T-helper 2 cell treated with Interferon-gamma antibody and Interleukin-4, amounts not matched to agents 5 μg/mL and 100 μg/mL, for 36 hours (primary cell): ENCODE data around the gene SPTAN1.

Source experiments
- DNase-seq: peaks from one replicate; pipeline ENCODE4 v3.0.0; 2021; ENCODE audit warnings: low spot score
- H3K27ac Mint-ChIP-seq: one replicate; pipeline ENCODE4 v1.8.0; 2021; ENCODE audit warnings: mild to moderate bottlenecking, mixed read lengths
- H3K27me3 Mint-ChIP-seq: one replicate; pipeline ENCODE4 v1.8.0; 2021; ENCODE audit warnings: low read depth, mixed read lengths
- H3K36me3 Mint-ChIP-seq: one replicate; pipeline ENCODE4 v1.8.0; 2021; ENCODE audit warnings: low read depth, mixed read lengths
- H3K4me1 Mint-ChIP-seq: one replicate; pipeline ENCODE4 v1.8.0; 2021; ENCODE audit warnings: low read depth, mixed read lengths
- H3K4me3 Mint-ChIP-seq: one replicate; pipeline ENCODE4 v1.8.0; 2022; ENCODE audit warnings: mild to moderate bottlenecking, moderate library complexity, mixed read lengths
- H3K9me3 Mint-ChIP-seq: one replicate; pipeline ENCODE4 v1.8.0; 2021; ENCODE audit warnings: mixed read lengths

The SPTAN1 gene

GRCh38 chr9:128595471-128595870, 43.1 kb downstream of the SPTAN1 start:
- no peaks in the 10 kb centered on the region for H3K27me3 Mint-ChIP-seq
- H3K36me3 Mint-ChIP-seq, result peaks cover 65% of the 10 kb centered on the region
- no peak overlapping the region for H3K4me3 Mint-ChIP-seq
- DNase-seq, result no peak
- H3K27ac Mint-ChIP-seq, result no peak overlapping the region
- H3K9me3 Mint-ChIP-seq, result no peaks in the 10 kb centered on the region
- no peaks in the 10 kb centered on the region for H3K4me1 Mint-ChIP-seq

- H3K27ac Mint-ChIP-seq, result no peak overlapping the region
- no peak for DNase-seq
- no peaks in the 10 kb centered on the region for H3K27me3 Mint-ChIP-seq
- H3K4me1 Mint-ChIP-seq, result no peaks in the 10 kb centered on the region
- H3K4me3 Mint-ChIP-seq, result no peak overlapping the region
- H3K36me3 Mint-ChIP-seq, result peaks cover 61% of the 10 kb centered on the region
- no peaks in the 10 kb centered on the region for H3K9me3 Mint-ChIP-seq
Observed at GRCh38 chr9:128600099-128600498, 47.7 kb downstream of the SPTAN1 start.

- Mint-ChIP-seq H3K4me1 (no peaks in the 10 kb centered on the region), H3K27me3 (no peaks in the 10 kb centered on the region), H3K4me3 (no peak overlapping the region), H3K27ac (no peak overlapping the region), H3K9me3 (no peaks in the 10 kb centered on the region), H3K36me3 (peaks cover 63% of the 10 kb centered on the region)
- DNase-seq, result no peak
Observed at GRCh38 chr9:128603697-128604096, 51.3 kb downstream of the SPTAN1 start.

- no peak for DNase-seq
- no peak overlapping the region for H3K4me3 Mint-ChIP-seq
- no peaks in the 10 kb centered on the region for H3K9me3 Mint-ChIP-seq
- no peak overlapping the region for H3K27ac Mint-ChIP-seq
- peaks cover 66% of the 10 kb centered on the region for H3K36me3 Mint-ChIP-seq
- no peaks in the 10 kb centered on the region for H3K4me1 Mint-ChIP-seq
- H3K27me3 Mint-ChIP-seq, result no peaks in the 10 kb centered on the region
Observed at GRCh38 chr9:128607642-128608350, 55.4 kb downstream of the SPTAN1 start.

GRCh38 chr9:128610897-128611296, 58.5 kb downstream of the SPTAN1 start:
- Mint-ChIP-seq H3K9me3 (no peaks in the 10 kb centered on the region), H3K4me3 (no peak overlapping the region), H3K27ac (no peak overlapping the region), H3K27me3 (no peaks in the 10 kb centered on the region), H3K4me1 (no peaks in the 10 kb centered on the region), H3K36me3 (peaks cover 68% of the 10 kb centered on the region)
- no peak for DNase-seq

GRCh38 chr9:128611600-128612394, 59.4 kb downstream of the SPTAN1 start:
- no peak overlapping the region for H3K27ac Mint-ChIP-seq
- no peak for DNase-seq

GRCh38 chr9:128614728-128615127, 62.3 kb downstream of the SPTAN1 start:
- H3K4me1 Mint-ChIP-seq, result no peaks in the 10 kb centered on the region
- no peak for DNase-seq
- no peaks in the 10 kb centered on the region for H3K27me3 Mint-ChIP-seq
- H3K4me3 Mint-ChIP-seq, result no peak overlapping the region
- H3K27ac Mint-ChIP-seq, result no peak overlapping the region
- no peaks in the 10 kb centered on the region for H3K9me3 Mint-ChIP-seq
- H3K36me3 Mint-ChIP-seq, result peaks cover 63% of the 10 kb centered on the region

More at GRCh38 chr9:128611600-128612394, 59.4 kb downstream of the SPTAN1 start:
- Mint-ChIP-seq H3K4me1 (no peaks in the 10 kb centered on the region), H3K9me3 (no peaks in the 10 kb centered on the region), H3K36me3 (peaks cover 69% of the 10 kb centered on the region), H3K4me3 (no peak overlapping the region), H3K27me3 (no peaks in the 10 kb centered on the region)

GRCh38 chr9:128615571-128615970, 63.2 kb downstream of the SPTAN1 start:
- no peak for DNase-seq
- no peaks in the 10 kb centered on the region for H3K4me1 Mint-ChIP-seq
- no peak overlapping the region for H3K27ac Mint-ChIP-seq
- no peaks in the 10 kb centered on the region for H3K27me3 Mint-ChIP-seq
- H3K9me3 Mint-ChIP-seq, result no peaks in the 10 kb centered on the region
- no peak overlapping the region for H3K4me3 Mint-ChIP-seq
- H3K36me3 Mint-ChIP-seq, result peaks cover 65% of the 10 kb centered on the region

- H3K4me3 Mint-ChIP-seq, result no peak overlapping the region
- no peaks in the 10 kb centered on the region for H3K4me1 Mint-ChIP-seq
- peaks cover 67% of the 10 kb centered on the region for H3K36me3 Mint-ChIP-seq
- H3K27ac Mint-ChIP-seq, result no peak overlapping the region
- DNase-seq, result no peak
- H3K9me3 Mint-ChIP-seq, result no peaks in the 10 kb centered on the region
- H3K27me3 Mint-ChIP-seq, result no peaks in the 10 kb centered on the region
Observed at GRCh38 chr9:128617943-128618342, 65.6 kb downstream of the SPTAN1 start.

- no peak for DNase-seq
- H3K4me1 Mint-ChIP-seq, result no peaks in the 10 kb centered on the region
- H3K9me3 Mint-ChIP-seq, result no peaks in the 10 kb centered on the region
- peaks cover 61% of the 10 kb centered on the region for H3K36me3 Mint-ChIP-seq
- no peaks in the 10 kb centered on the region for H3K27me3 Mint-ChIP-seq
- H3K4me3 Mint-ChIP-seq, result no peak overlapping the region
- H3K27ac Mint-ChIP-seq, result no peak overlapping the region
Observed at GRCh38 chr9:128619127-128619526, 66.7 kb downstream of the SPTAN1 start.

GRCh38 chr9:128619779-128620178, 67.4 kb downstream of the SPTAN1 start:
- H3K36me3 Mint-ChIP-seq, result peaks cover 61% of the 10 kb centered on the region
- H3K4me3 Mint-ChIP-seq, result no peak overlapping the region
- H3K27ac Mint-ChIP-seq, result no peak overlapping the region
- H3K9me3 Mint-ChIP-seq, result no peaks in the 10 kb centered on the region
- H3K4me1 Mint-ChIP-seq, result no peaks in the 10 kb centered on the region
- DNase-seq, result no peak
- H3K27me3 Mint-ChIP-seq, result no peaks in the 10 kb centered on the region

- no peaks in the 10 kb centered on the region for H3K4me1 Mint-ChIP-seq
- H3K27ac Mint-ChIP-seq, result no peak overlapping the region
- peaks cover 68% of the 10 kb centered on the region for H3K36me3 Mint-ChIP-seq
- no peak for DNase-seq
- no peaks in the 10 kb centered on the region for H3K9me3 Mint-ChIP-seq
- no peak overlapping the region for H3K4me3 Mint-ChIP-seq
- H3K27me3 Mint-ChIP-seq, result no peaks in the 10 kb centered on the region
Observed at GRCh38 chr9:128621730-128622455, 69.5 kb downstream of the SPTAN1 start.

- no peaks in the 10 kb centered on the region for H3K9me3 Mint-ChIP-seq
- H3K4me1 Mint-ChIP-seq, result no peaks in the 10 kb centered on the region
- no peak overlapping the region for H3K4me3 Mint-ChIP-seq
- DNase-seq, result no peak
- no peak overlapping the region for H3K27ac Mint-ChIP-seq
- peaks cover 66% of the 10 kb centered on the region for H3K36me3 Mint-ChIP-seq
- no peaks in the 10 kb centered on the region for H3K27me3 Mint-ChIP-seq
Observed at GRCh38 chr9:128624566-128624965, 72.2 kb downstream of the SPTAN1 start.
